NCI-H1694 treated with DMSO at 0.1 percent for 48 hours (cell line): ENCODE results near the gene MACROD2.

ENCODE experiments used
- DNase-seq: peaks from one replicate; lab custom pipeline; 2025; lab: John Stamatoyannopoulos, UW

MACROD2 gene

GRCh38 chr20:14582855-14583254, 587.5 kb downstream of the MACROD2 start:
- no peak for DNase-seq

- no peak for DNase-seq
These were observed 588.1 kb downstream of the MACROD2 start for GRCh38 chr20:14583413-14583812.

GRCh38 chr20:14589383-14589782, 594.1 kb downstream of the MACROD2 start:
- no peak for DNase-seq

GRCh38 chr20:14595051-14595450, 599.7 kb downstream of the MACROD2 start:
- DNase-seq, result no peak

- no peak for DNase-seq
These were observed 601.9 kb downstream of the MACROD2 start for GRCh38 chr20:14597206-14597715.

GRCh38 chr20:14599613-14600012, 604.3 kb downstream of the MACROD2 start:
- DNase-seq, result no peak

- no peak for DNase-seq
These were observed 605.2 kb downstream of the MACROD2 start for GRCh38 chr20:14600527-14600926.

- no peak for DNase-seq
These were observed 608.8 kb downstream of the MACROD2 start for GRCh38 chr20:14604143-14604542.

GRCh38 chr20:14609328-14610221, 614.3 kb downstream of the MACROD2 start:
- no peak for DNase-seq

GRCh38 chr20:14611479-14611878, 616.2 kb downstream of the MACROD2 start:
- DNase-seq, result no peak

GRCh38 chr20:14612391-14612790, 617.1 kb downstream of the MACROD2 start:
- no peak for DNase-seq

GRCh38 chr20:14616003-14616402, 620.7 kb downstream of the MACROD2 start:
- no peak for DNase-seq

- DNase-seq, result no peak
These were observed 621.8 kb downstream of the MACROD2 start for GRCh38 chr20:14617123-14617522.

GRCh38 chr20:14619411-14619810, 624.1 kb downstream of the MACROD2 start:
- no peak for DNase-seq

- DNase-seq, result no peak
These were observed 627.5 kb downstream of the MACROD2 start for GRCh38 chr20:14622796-14623195.

- DNase-seq, result no peak
These were observed 635.7 kb downstream of the MACROD2 start for GRCh38 chr20:14631011-14631410.

GRCh38 chr20:14632906-14633305, 637.6 kb downstream of the MACROD2 start:
- DNase-seq, result no peak

- no peak for DNase-seq
These were observed 638.2 kb downstream of the MACROD2 start for GRCh38 chr20:14633507-14633906.

- DNase-seq, result no peak
These were observed 639.3 kb downstream of the MACROD2 start for GRCh38 chr20:14634665-14635064.

GRCh38 chr20:14637441-14637840, 642.1 kb downstream of the MACROD2 start:
- DNase-seq, result no peak

- no peak for DNase-seq
These were observed 647.8 kb downstream of the MACROD2 start for GRCh38 chr20:14643146-14643545.

- DNase-seq, result no peak
These were observed 648.2 kb downstream of the MACROD2 start for GRCh38 chr20:14643556-14643955.

GRCh38 chr20:14644306-14645097, 649.2 kb downstream of the MACROD2 start:
- no peak for DNase-seq
